HEK293 (cell line): ENCODE measurements around the gene MUSK.

Source experiments
- GLIS2 ChIP-seq: fragments of 450-650 bp; formaldehyde crosslinking; IDR thresholded peaks from 2 replicates; pipeline ENCODE4 v1.5.1; 2016; ENCODE audit warnings: missing biosample characterization, missing genetic modification characterization
- TRIM28 ChIP-seq: IDR thresholded peaks from 2 replicates; pipeline ENCODE4 v1.6.1; 2011; ENCODE audit warnings: low read length, control low read depth, borderline replicate concordance
- YY1 ChIP-seq: fragments of 450-650 bp; formaldehyde crosslinking; IDR thresholded peaks from 2 replicates; pipeline ENCODE4 v1.5.1; 2018; ENCODE audit warnings: missing biosample characterization, missing genetic modification characterization
- ZBTB21 ChIP-seq: fragments of 450-650 bp; formaldehyde crosslinking; IDR thresholded peaks from 2 replicates; pipeline ENCODE4 v1.5.1; 2017; ENCODE audit warnings: missing biosample characterization, missing genetic modification characterization
- ZNF138 ChIP-seq: fragments of 450-650 bp; formaldehyde crosslinking; IDR thresholded peaks from 2 replicates; pipeline ENCODE4 v1.5.1; 2016; ENCODE audit warnings: missing biosample characterization, missing genetic modification characterization, borderline replicate concordance
- ZNF146 ChIP-seq: fragments of 450-650 bp; formaldehyde crosslinking; IDR thresholded peaks from 2 replicates; pipeline ENCODE4 v1.5.1; 2016; ENCODE audit warnings: missing biosample characterization, missing genetic modification characterization
- ZNF214 ChIP-seq: fragments of 450-650 bp; formaldehyde crosslinking; IDR thresholded peaks from 2 replicates; pipeline ENCODE4 v1.5.1; 2017; ENCODE audit warnings: missing biosample characterization, mild to moderate bottlenecking, missing genetic modification characterization, borderline replicate concordance
- ZNF416 ChIP-seq: fragments of 450-650 bp; formaldehyde crosslinking; IDR thresholded peaks from 2 replicates; pipeline ENCODE4 v1.5.1; 2016; ENCODE audit warnings: missing biosample characterization, missing genetic modification characterization
- ZNF658 ChIP-seq: fragments of 450-650 bp; formaldehyde crosslinking; IDR thresholded peaks from 2 replicates; pipeline ENCODE4; 2016; ENCODE audit warnings: missing biosample characterization, missing genetic modification characterization
- TF ChIP-seq, protein P1 (sequence below): fragments of 450-650 bp; formaldehyde crosslinking; IDR thresholded peaks from 2 replicates; pipeline ENCODE4 v1.5.1; 2016; ENCODE audit warnings: missing biosample characterization, missing genetic modification characterization
- TF ChIP-seq, protein P2 (sequence below): fragments of 450-650 bp; formaldehyde crosslinking; IDR thresholded peaks from 2 replicates; pipeline ENCODE4 v1.5.1; 2016; ENCODE audit warnings: missing biosample characterization, missing genetic modification characterization
- TF ChIP-seq, protein P3 (sequence below): fragments of 450-650 bp; formaldehyde crosslinking; conservative IDR thresholded peaks from 2 replicates; pipeline ENCODE4 v1.5.1; 2016; ENCODE audit warnings: low read depth, missing biosample characterization, missing genetic modification characterization
- TF ChIP-seq, protein P4 (sequence below): fragments of 450-650 bp; formaldehyde crosslinking; IDR thresholded peaks from 2 replicates; pipeline ENCODE4 v1.5.1; 2016; ENCODE audit warnings: missing biosample characterization, missing genetic modification characterization

DNA sequence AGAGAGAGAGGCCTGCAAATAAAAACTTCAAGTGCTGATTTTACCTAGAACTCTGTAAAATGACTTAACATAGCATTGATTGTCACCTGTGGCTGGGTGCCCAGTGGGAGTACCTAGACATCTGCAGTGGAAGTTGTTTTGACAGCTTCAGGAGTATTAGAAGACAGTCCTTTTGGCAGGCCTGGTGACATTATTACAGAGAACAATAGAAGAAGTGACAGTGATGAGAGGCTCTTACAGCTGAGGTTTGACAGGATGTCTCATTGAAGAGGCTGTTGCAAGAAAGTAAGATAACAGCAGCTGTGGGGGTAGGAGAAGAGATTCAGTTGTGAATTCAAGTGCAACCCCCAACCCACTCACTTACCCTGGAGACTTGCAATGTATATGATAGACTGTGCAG lies 27.9 kb upstream of the MUSK start:
- no peak for TF ChIP-seq YY1 (tag by site-specific recombination)
- TF ChIP-seq ZBTB21 (tag by site-specific recombination) = no peak
- TF ChIP-seq, protein P1, sequence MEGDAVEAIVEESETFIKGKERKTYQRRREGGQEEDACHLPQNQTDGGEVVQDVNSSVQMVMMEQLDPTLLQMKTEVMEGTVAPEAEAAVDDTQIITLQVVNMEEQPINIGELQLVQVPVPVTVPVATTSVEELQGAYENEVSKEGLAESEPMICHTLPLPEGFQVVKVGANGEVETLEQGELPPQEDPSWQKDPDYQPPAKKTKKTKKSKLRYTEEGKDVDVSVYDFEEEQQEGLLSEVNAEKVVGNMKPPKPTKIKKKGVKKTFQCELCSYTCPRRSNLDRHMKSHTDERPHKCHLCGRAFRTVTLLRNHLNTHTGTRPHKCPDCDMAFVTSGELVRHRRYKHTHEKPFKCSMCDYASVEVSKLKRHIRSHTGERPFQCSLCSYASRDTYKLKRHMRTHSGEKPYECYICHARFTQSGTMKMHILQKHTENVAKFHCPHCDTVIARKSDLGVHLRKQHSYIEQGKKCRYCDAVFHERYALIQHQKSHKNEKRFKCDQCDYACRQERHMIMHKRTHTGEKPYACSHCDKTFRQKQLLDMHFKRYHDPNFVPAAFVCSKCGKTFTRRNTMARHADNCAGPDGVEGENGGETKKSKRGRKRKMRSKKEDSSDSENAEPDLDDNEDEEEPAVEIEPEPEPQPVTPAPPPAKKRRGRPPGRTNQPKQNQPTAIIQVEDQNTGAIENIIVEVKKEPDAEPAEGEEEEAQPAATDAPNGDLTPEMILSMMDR = no peak
- no peak for TF ChIP-seq ZNF658 (tag by site-specific recombination)
- no peak for TF ChIP-seq TRIM28
- no peak for TF ChIP-seq ZNF146 (tag by site-specific recombination)
- TF ChIP-seq ZNF416 = no peak
- TF ChIP-seq ZNF138 = no peak
- TF ChIP-seq, protein P2, sequence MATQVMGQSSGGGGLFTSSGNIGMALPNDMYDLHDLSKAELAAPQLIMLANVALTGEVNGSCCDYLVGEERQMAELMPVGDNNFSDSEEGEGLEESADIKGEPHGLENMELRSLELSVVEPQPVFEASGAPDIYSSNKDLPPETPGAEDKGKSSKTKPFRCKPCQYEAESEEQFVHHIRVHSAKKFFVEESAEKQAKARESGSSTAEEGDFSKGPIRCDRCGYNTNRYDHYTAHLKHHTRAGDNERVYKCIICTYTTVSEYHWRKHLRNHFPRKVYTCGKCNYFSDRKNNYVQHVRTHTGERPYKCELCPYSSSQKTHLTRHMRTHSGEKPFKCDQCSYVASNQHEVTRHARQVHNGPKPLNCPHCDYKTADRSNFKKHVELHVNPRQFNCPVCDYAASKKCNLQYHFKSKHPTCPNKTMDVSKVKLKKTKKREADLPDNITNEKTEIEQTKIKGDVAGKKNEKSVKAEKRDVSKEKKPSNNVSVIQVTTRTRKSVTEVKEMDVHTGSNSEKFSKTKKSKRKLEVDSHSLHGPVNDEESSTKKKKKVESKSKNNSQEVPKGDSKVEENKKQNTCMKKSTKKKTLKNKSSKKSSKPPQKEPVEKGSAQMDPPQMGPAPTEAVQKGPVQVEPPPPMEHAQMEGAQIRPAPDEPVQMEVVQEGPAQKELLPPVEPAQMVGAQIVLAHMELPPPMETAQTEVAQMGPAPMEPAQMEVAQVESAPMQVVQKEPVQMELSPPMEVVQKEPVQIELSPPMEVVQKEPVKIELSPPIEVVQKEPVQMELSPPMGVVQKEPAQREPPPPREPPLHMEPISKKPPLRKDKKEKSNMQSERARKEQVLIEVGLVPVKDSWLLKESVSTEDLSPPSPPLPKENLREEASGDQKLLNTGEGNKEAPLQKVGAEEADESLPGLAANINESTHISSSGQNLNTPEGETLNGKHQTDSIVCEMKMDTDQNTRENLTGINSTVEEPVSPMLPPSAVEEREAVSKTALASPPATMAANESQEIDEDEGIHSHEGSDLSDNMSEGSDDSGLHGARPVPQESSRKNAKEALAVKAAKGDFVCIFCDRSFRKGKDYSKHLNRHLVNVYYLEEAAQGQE (tag by site-specific recombination) = no peak
- no peak for TF ChIP-seq ZNF214 (tag by site-specific recombination)
- TF ChIP-seq, protein P3, sequence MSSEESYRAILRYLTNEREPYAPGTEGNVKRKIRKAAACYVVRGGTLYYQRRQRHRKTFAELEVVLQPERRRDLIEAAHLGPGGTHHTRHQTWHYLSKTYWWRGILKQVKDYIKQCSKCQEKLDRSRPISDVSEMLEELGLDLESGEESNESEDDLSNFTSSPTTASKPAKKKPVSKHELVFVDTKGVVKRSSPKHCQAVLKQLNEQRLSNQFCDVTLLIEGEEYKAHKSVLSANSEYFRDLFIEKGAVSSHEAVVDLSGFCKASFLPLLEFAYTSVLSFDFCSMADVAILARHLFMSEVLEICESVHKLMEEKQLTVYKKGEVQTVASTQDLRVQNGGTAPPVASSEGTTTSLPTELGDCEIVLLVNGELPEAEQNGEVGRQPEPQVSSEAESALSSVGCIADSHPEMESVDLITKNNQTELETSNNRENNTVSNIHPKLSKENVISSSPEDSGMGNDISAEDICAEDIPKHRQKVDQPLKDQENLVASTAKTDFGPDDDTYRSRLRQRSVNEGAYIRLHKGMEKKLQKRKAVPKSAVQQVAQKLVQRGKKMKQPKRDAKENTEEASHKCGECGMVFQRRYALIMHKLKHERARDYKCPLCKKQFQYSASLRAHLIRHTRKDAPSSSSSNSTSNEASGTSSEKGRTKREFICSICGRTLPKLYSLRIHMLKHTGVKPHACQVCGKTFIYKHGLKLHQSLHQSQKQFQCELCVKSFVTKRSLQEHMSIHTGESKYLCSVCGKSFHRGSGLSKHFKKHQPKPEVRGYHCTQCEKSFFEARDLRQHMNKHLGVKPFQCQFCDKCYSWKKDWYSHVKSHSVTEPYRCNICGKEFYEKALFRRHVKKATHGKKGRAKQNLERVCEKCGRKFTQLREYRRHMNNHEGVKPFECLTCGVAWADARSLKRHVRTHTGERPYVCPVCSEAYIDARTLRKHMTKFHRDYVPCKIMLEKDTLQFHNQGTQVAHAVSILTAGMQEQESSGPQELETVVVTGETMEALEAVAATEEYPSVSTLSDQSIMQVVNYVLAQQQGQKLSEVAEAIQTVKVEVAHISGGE (tag by site-specific recombination) = no peak
- TF ChIP-seq, protein P4, sequence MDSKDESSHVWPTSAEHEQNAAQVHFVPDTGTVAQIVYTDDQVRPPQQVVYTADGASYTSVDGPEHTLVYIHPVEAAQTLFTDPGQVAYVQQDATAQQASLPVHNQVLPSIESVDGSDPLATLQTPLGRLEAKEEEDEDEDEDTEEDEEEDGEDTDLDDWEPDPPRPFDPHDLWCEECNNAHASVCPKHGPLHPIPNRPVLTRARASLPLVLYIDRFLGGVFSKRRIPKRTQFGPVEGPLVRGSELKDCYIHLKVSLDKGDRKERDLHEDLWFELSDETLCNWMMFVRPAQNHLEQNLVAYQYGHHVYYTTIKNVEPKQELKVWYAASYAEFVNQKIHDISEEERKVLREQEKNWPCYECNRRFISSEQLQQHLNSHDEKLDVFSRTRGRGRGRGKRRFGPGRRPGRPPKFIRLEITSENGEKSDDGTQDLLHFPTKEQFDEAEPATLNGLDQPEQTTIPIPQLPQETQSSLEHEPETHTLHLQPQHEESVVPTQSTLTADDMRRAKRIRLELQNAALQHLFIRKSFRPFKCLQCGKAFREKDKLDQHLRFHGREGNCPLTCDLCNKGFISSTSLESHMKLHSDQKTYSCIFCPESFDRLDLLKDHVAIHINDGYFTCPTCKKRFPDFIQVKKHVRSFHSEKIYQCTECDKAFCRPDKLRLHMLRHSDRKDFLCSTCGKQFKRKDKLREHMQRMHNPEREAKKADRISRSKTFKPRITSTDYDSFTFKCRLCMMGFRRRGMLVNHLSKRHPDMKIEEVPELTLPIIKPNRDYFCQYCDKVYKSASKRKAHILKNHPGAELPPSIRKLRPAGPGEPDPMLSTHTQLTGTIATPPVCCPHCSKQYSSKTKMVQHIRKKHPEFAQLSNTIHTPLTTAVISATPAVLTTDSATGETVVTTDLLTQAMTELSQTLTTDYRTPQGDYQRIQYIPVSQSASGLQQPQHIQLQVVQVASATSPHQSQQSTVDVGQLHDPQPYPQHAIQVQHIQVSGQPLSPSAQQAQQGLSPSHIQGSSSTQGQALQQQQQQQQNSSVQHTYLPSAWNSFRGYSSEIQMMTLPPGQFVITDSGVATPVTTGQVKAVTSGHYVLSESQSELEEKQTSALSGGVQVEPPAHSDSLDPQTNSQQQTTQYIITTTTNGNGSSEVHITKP = no peak
- TF ChIP-seq GLIS2 (tag by site-specific recombination) = no peak
